Parathyroid adenoma (tissue), 2 donors: ENCODE data around the gene SLAIN2.

ENCODE experiments used
- H2AFZ ChIP-seq: fragments of 300-600 bp; sonication (generic); one replicate; pipeline ENCODE4 v1.7.0; 2017; ENCODE audit warnings: antibody characterized with exemption, mild to moderate bottlenecking
- H3K27ac ChIP-seq: fragments of 300-600 bp; sonication (generic); one replicate; pipeline ENCODE4 v1.7.0; 2017
- H3K27me3 ChIP-seq: fragments of 300-600 bp; sonication (generic); one replicate; pipeline ENCODE4 v1.7.0; 2017; ENCODE audit warnings: low read length; ENCODE audit not compliant: control insufficient read depth, insufficient read depth
- H3K36me3 ChIP-seq: fragments of 300-600 bp; sonication (generic); one replicate; pipeline ENCODE4 v1.7.0; 2017; ENCODE audit warnings: low read length; ENCODE audit not compliant: control insufficient read depth, insufficient read depth
- H3K4me1 ChIP-seq: fragments of 300-600 bp; sonication (generic); one replicate; pipeline ENCODE4 v1.7.0; 2017; ENCODE audit warnings: control low read depth
- H3K4me2 ChIP-seq: fragments of 300-600 bp; sonication (generic); one replicate; pipeline ENCODE4 v1.7.0; 2017; ENCODE audit warnings: low read length
- H3K4me3 ChIP-seq: fragments of 300-600 bp; sonication (generic); one replicate; pipeline ENCODE4 v1.7.0; 2017; ENCODE audit warnings: low read depth, low read length
- H3K79me2 ChIP-seq: fragments of 300-600 bp; sonication (generic); one replicate; pipeline ENCODE4 v1.7.0; 2017; ENCODE audit warnings: control low read depth
- H3K9ac ChIP-seq: fragments of 300-600 bp; sonication (generic); one replicate; pipeline ENCODE4 v1.7.0; 2017; ENCODE audit warnings: mild to moderate bottlenecking
- H3K9me3 ChIP-seq: fragments of 300-600 bp; sonication (generic); one replicate; pipeline ENCODE4 v1.7.0; 2017; ENCODE audit warnings: low read length; ENCODE audit not compliant: control insufficient read depth
- TF ChIP-seq, protein P1 (sequence below): fragments of 300-600 bp; sonication (generic); IDR thresholded peaks from one replicate; pipeline ENCODE4 v1.7.0; 2017; ENCODE audit warnings: antibody characterized with exemption, mild to moderate bottlenecking
- donor health status: primary hyperparathyroidism.

The SLAIN2 gene

DNA sequence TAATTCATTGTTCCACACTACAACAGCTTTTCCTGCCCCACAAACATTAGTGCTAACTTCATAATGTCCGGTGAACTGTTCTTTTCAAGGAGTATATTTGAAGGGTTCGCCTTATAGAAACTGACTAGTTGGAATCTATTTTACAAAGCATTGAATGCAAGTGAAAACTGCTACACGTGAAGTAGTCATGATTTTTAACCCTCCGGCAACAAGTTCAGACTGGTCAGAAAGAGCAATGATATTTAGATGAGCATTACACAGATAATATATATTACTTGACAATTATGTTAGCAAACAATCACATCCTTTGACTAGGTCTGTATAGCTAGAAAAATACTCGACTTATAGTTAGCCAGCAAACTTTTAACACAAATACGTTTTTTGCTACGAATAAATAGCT, 1.7 kb upstream of the SLAIN2 start:
- Histone ChIP-seq H3K79me2 (peaks cover 14% of the 10 kb centered on the region), H3K4me1 (peaks cover 4% of the 10 kb centered on the region), H3K4me2 (no peak overlapping the region), H3K27ac (no peak overlapping the region), H3K9me3 (no peaks in the 10 kb centered on the region), H3K27me3 (no peaks in the 10 kb centered on the region), H2AFZ (no peak overlapping the region), H3K9ac (no peak overlapping the region), H3K4me3 (no peak overlapping the region), H3K36me3 (no peaks in the 10 kb centered on the region)
- TF ChIP-seq, protein P1, sequence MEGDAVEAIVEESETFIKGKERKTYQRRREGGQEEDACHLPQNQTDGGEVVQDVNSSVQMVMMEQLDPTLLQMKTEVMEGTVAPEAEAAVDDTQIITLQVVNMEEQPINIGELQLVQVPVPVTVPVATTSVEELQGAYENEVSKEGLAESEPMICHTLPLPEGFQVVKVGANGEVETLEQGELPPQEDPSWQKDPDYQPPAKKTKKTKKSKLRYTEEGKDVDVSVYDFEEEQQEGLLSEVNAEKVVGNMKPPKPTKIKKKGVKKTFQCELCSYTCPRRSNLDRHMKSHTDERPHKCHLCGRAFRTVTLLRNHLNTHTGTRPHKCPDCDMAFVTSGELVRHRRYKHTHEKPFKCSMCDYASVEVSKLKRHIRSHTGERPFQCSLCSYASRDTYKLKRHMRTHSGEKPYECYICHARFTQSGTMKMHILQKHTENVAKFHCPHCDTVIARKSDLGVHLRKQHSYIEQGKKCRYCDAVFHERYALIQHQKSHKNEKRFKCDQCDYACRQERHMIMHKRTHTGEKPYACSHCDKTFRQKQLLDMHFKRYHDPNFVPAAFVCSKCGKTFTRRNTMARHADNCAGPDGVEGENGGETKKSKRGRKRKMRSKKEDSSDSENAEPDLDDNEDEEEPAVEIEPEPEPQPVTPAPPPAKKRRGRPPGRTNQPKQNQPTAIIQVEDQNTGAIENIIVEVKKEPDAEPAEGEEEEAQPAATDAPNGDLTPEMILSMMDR, result no peak

DNA sequence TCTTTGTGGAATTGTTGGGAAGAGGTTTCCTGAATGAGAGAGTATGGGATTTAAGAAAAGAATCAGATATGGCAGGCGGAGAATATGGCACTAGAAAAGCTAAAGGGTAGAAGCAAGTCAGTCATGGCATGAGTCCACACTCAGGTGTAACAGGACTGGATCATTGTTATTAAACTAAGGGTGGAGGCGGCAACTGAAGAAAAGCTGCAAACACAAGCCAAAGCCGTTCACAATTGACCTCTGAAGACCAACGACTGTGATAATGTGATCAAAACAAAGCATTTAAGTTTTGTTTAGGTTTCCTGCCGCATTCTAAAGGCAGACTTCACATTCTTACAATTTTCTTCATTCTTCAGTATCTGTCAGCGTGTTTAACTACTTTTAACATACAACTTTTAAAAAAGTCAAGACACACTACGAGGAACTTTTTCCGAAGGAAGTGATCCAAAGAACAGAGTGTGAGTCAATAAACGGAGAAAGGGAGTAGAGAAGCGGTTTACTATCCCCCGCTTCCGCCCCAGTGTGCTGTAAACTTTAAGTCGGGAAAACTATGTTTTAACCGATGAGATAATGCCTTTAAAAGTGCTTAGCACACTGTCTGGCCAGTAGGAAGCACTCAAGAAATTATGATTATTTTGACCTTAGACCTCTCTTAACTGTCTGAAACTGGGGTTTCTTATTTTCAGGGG, 909 bp upstream of the SLAIN2 start:
- Histone ChIP-seq H3K9ac (no peak overlapping the region), H3K79me2 (peaks cover 17% of the 10 kb centered on the region), H3K4me1 (peaks cover 4% of the 10 kb centered on the region), H3K27ac (peak overlapping the region; percentile 83), H3K27me3 (no peaks in the 10 kb centered on the region), H3K4me3 (peak overlapping the region; percentile 71), H3K9me3 (no peaks in the 10 kb centered on the region), H3K36me3 (no peaks in the 10 kb centered on the region), H3K4me2 (peak overlapping the region; percentile 72), H2AFZ (peak overlapping the region; percentile 90)
- TF ChIP-seq, protein P1, result no peak

DNA sequence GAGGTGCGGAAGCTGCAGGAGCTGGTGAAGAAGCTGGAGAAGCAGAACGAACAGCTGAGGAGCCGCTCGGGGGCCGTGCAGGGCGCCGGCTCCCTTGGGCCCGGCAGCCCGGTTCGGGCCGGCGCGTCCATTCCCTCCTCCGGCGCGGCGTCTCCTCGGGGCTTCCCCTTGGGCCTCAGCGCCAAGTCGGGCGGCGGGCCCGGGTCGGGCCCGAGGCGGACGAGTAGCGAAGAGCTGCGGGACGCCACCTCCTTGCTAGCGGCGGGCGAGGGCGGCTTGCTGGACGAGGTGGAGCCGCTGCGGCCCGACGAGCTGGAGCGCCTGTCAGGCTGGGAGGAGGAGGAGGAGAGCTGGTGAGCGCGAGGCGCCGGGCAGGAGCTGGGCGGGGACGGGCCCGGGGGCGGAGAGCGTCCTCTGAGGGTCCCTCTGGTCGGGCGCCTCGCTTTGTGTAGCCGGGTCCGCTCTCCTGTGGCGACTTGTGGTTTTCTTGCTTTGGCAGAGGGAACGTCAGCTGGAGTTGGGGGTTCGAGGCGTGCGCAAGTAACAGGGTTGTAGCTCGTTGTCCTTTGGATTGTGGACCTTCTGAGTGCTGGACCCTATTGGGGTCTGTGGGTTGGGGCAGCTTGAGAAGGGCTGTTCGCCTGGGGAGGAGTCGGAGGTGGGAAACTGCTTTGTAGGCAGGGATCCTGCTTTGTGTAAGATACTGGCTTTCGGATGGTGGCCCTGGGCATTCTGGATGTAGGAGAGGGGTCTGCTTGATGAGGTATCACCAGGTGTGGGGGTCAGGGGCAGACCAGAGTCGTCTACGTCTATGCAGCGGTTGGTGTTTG, 662 bp downstream of the SLAIN2 start:
- H3K9ac ChIP-seq, result peak overlapping the region; percentile 67
- H3K9me3 ChIP-seq, result no peaks in the 10 kb centered on the region
- TF ChIP-seq, protein P1, result no peak
- H3K27ac ChIP-seq, result peak overlapping the region; percentile 91
- no peaks in the 10 kb centered on the region for H3K36me3 ChIP-seq
- H3K4me2 ChIP-seq, result peak overlapping the region; percentile 95
- peaks cover 19% of the 10 kb centered on the region for H3K79me2 ChIP-seq
- H3K27me3 ChIP-seq, result no peaks in the 10 kb centered on the region
- H3K4me1 ChIP-seq, result peaks cover 4% of the 10 kb centered on the region
- H3K4me3 ChIP-seq, result peak overlapping the region; percentile 86
- peak overlapping the region; percentile 88 for H2AFZ ChIP-seq

DNA sequence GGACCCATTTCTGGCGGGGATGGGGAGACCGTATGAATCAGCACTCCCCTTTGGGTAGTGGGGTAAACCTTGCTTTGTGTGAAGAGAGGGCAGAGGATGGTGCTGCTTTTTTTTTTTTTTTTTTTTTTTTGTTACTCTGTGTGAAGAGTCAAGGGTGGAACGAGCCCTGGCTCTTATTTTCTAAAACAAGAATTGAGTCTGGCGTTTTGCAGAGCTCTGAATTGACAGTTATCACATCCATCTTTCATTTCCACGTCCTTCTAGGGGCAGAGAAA, 1.2 kb downstream of the SLAIN2 start:
- no peaks in the 10 kb centered on the region for H3K9me3 ChIP-seq
- no peak overlapping the region for H3K9ac ChIP-seq
- peak overlapping the region; percentile 86 for H3K4me3 ChIP-seq
- no peaks in the 10 kb centered on the region for H3K36me3 ChIP-seq
- TF ChIP-seq, protein P1, result no peak
- H3K27ac ChIP-seq, result no peak overlapping the region
- H3K4me2 ChIP-seq, result peak overlapping the region; percentile 95
- no peak overlapping the region for H2AFZ ChIP-seq
- no peaks in the 10 kb centered on the region for H3K27me3 ChIP-seq
- peaks cover 20% of the 10 kb centered on the region for H3K79me2 ChIP-seq
- H3K4me1 ChIP-seq, result peaks cover 4% of the 10 kb centered on the region
